ENCODE results near the gene ZNG1C.
"Not testable (repeated sequence)": the region's sequence is repeated elsewhere in the genome, so short reads cannot be mapped to it uniquely, and the experiment has no call there.

- not testable (repeated sequence) for TF ChIP-seq CTCF, POLR2A (IDR thresholded peaks at IDR 0.05)
Observed at GRCh38 chr9:68332122-68332521, 90.3 kb downstream of the ZNG1C start.
